RPMI8226 (cell line): ENCODE results near the gene ADAP2.
"Not testable (repeated sequence)": the region's sequence is repeated elsewhere in the genome, so short reads cannot be mapped to it uniquely, and the experiment has no call there.

Source experiments
- DNase-seq: peaks from one replicate; pipeline ENCODE4 v3.0.0-alpha.2; 2015

Gene ADAP2

DNA sequence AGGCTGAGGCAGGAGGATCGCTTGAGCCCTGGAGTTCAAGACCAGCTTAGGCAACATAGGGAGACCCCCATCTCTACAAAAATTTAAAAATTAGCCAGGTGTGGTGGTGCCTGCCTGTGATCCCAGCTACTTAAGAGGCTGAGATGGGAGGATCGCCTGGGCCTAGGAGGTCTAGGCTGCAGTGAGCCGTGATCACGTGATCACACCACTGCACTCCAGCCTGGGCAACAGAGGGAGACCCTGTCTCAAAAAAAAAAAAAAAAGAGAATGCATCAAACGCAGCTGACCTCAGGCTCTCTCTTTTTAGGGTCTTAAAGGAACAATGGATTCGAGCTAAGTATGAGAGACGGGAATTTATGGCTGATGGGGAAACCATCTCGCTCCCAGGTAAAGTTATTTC, 9.8 kb downstream of the ADAP2 start:
- DNase-seq = not testable (repeated sequence)

DNA sequence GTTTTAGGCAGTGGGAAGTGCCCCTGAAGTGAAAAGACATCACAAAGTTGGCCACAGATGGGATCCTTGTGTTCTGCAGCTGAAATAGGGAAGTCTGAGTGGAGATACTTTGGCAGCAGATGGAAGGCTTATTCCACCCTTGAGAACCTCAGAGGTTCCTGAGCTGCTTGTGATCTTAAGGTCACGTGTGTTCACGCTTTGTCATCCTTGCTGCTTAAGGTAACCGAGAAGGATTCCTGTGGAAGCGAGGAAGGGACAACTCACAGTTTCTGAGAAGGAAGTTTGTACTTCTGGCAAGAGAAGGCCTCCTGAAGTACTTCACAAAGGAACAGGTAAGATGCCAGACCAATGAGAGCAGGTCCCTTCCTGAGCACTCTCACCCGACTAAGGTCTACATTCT, 12.2 kb downstream of the ADAP2 start:
- DNase-seq = no peak

DNA sequence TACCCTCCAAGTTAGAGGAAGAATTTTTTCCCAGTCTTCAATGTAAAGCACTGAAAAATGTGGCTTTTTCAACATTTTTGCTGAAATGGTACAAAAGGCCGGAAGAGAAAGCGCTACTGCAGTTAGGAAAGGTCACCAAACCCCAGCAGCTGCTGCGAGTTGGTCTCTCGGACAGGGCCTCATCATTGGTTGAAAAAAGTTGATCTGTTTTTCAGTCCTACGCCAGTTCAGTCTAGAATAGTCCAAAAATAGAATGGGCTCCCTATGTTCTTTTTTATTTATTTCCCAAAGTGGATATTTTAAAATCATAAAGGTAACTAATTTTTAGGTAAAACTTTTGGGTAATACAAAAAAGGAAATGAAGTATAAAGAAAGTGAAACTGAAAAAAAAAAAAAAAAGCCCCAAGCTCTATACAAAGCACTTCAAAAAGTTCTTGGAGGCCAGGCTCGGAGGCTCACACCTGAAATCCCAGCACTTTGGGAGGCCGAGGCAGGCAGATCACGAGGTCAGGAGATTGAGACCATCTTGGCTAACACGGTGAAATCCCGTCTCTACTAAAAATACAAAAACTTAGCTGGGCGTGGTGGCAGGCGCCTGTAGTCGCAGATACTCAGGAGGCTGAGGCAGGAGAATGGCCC, 17.4 kb downstream of the ADAP2 start:
- DNase-seq = peak; percentile 86

DNA sequence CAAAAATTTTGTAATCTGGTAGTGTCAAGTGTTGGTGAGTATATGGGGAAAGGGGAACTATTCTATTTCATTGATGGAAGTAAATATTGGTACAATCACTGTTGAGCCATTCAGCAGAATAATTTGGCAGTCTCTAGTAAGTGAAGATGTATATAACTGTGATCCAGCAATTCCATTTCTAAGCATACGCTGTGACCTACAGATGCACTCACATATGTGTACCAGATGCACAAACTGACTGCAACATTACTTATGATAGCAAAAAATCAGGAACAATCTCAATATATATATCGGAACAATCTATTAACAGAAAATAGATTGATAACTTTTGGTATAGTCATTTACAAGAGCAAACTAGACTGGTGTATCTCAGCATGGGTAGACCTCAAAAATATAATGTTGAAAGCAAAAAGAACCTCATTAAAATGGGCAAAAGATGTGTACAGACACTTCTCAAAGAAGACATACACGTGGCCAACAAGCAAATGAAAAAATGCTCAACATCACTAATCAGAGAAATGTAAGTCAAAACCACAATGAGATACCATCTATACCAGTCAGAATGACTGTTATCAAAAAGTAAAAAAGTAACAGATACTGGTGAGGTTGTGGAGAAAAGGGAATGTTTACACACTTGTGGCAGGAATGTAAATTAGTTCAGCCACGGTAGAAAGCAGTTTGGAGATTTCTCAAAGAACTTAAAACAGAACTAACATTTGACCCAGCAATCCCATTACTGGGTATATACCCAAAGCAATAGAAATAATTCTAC, 20.7 kb downstream of the ADAP2 start:
- no peak for DNase-seq

DNA sequence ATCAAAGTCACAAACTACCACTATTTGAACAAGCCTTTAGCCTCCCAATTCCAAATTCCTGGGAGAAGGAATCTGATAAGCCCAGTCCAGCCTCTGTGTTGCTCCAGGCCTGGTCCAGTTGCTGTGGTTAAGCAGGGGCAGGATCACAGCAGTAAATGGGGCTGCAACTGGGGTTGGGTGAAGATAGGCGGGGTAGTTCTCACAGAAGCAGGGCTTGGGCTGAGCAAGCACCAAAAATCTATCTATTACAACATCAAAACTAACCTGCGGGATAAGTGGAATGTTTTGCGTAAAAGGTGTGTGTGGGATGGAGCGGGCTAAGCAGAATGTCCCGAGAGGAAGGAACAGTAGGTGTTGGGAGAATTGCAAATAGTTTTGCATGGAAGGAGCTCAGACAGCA, 26.1 kb downstream of the ADAP2 start:
- DNase-seq = no peak

DNA sequence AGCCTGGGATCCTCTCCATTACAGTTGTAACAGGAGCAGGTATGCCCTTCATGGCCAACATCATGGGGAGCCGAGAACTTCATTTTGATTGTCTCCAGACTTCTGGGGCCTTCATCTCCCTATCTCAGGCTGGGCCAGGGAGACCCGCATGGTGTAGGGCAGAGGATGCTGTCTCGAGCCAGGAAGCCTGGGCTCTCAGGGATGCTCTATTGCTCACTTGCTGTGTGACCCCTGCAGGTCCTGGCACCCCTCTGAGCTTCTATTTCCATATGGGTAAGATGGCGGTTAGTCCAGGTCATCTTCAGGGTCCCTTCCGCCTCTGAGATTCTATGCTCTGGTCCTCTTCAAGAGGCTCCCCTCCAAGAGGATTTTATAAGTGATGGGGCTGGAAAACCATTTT, 28.4 kb downstream of the ADAP2 start:
- no peak for DNase-seq

DNA sequence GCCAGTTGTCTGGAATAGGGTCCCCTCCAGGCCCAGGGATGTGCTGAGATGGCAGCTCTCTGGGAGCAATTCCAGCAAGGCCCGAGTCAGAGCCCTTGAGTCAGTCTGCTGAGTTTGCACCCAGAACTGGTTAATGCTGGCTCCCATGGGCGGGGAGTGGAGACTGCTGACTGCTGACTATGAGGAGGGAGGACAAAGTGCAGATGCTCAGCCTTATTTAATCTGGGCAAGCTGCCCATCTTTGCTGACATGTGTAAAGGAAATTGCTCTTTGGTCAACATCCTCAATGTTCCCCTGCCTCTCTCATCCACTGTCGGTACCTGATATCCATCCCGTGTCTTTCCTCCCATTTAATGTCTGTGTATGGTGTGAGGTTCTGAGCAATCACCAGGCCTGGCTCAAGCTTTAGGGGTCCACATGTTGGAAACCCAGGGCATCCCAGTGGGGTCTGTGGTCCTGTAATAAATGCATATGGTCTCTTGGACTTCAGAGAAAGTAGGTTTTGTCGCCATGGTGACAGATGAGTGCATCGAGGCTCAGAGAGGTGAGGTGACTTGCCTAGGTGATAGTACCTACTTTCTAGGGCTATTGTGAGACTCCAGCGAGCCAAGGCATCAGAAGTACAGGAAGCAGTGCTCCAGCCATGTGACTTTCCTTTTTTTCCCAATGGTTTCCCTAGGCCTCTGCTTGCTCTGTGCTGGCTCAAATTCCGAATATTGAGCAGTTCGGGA, 29.1 kb downstream of the ADAP2 start:
- peak; percentile 98 for DNase-seq

DNA sequence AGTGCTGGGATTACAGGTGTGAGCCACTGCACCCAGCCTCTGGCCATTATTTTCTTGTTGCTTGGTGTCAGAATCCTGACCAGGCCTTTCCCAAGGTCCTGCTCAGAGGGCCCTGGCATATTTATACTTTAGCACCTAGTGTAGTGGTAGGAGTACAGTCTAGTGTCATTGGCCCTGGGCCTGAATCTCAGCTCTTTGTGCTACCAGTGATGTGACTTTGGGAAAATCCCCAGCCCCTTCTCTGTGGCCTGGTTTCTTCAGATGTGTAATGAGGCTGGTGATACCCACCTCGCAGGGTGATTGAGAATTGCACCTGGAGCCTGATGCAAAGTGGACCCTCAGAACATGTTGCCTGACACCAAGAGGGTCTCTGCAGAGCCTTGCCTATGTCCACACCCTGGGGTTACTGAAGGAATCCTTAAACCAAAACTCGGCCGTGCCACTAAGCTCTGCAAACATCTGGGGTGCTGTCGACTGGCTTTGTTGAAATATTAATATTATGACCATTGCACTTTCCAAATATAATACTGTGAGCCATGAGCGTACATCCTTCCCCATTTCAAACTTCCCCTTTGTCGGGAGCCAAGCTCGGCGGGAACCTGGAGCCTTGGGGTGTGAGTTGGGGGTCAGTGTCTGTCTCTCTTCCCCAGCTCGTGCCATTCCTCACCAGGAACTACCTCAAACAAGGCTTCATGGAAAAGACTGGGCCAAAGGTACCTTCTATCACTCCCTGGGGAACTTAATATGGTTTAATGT, 31.1 kb downstream of the ADAP2 start:
- no peak for DNase-seq

DNA sequence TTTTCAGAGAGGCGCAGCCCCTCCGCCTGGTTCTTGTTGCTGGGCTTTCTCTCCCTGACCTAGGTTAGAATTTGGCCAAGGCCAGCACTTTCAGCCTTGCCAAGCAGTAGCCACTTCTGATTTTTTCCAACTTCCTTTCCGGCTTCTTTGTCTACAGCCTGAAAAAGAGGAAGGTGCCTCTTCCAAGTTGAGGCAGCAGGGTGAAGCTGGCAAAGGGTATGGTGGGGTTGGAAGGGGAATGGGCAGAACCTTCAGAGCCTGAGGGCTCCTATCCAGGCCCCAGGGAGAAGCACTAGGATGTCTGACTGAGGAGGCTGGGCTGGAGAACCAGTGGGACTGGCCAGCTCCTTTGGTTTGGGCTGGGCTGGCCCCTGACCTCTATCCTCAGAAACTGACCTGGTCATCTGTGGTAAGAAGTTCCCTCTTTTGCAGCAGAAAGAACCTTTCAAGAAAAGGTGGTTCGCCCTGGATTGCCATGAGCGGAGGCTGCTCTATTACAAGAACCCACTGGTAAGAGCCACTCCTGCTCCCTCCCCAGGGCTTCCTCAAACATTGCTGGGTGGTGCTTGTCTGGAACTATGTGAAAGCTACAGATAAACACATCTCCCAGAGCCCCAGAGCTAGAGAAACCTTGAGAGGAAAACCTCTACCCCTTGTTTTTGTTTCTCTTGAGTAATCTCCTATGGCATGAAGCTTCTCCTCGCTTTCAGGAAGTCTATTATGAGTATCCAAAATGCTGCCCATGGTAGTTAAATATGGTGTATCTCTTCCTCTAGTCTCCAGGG, 32.5 kb downstream of the ADAP2 start:
- no peak for DNase-seq

DNA sequence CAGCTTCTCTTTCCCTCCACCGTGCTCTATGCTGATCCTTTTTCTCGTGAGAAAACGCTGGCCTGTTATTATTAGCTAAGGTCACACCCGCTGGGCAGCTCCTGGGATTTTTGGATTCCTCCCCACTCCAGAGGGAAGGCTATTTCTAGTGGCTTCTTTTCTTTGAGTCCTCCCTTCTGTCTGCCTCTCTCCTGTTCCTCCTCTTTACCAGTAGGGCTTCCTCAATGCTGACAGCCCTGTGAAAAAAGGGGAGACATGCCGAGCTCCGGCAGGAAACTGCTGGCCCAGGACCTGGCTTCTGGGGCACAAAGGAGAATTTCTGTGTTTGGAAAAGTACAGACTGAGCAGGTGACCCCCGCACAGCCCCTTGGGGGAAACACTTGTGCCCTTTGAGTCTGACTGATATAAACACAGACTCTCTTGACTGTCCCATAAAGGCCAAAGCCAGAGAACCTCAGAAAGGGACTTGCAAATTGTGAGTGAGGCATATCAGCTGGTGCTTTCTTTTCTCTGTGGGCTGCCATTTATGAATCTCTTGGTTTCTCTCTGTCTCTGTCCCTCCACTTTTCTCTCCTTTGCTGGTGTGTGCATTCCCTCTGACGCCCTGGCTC, 35.1 kb downstream of the ADAP2 start:
- no peak for DNase-seq

DNA sequence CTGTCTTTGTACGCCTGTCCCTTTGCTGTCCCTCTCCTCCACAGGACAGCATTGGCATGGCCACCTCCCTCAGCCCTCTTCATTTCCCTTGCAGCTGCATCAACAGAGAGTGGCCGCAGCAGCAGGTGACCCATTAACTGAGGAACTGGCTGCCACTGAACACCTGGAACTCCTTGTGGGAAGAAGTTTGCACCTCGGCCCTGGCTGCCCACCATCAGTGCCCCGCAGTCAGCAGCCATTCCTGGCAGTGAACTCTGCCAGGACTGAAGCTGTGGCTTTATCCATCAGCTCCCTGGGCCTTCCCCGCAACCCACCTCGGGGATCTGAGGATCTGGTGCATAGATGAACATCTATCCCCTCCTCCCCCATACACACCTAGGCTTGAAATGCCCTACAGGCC, 36.0 kb downstream of the ADAP2 start:
- DNase-seq = no peak

DNA sequence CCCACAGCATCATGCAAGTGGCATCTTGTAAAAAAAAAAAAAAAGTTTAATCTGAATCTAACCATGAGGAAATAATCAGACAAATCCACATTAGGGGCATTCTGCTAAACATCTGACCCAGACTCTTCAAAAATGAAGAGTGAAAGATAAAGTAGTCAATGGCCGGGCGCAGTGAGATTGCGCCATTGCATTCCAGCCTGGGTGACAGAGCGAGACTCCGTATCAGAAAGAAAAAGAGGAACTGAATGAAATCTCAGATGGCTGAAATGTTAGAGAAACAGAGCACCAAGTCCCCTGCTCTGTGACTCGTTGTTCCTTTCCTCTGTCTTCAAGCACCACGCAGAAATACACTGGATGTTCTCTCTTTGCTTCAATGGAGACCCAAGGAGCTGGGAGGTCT, 36.4 kb downstream of the ADAP2 start:
- no peak for DNase-seq

DNA sequence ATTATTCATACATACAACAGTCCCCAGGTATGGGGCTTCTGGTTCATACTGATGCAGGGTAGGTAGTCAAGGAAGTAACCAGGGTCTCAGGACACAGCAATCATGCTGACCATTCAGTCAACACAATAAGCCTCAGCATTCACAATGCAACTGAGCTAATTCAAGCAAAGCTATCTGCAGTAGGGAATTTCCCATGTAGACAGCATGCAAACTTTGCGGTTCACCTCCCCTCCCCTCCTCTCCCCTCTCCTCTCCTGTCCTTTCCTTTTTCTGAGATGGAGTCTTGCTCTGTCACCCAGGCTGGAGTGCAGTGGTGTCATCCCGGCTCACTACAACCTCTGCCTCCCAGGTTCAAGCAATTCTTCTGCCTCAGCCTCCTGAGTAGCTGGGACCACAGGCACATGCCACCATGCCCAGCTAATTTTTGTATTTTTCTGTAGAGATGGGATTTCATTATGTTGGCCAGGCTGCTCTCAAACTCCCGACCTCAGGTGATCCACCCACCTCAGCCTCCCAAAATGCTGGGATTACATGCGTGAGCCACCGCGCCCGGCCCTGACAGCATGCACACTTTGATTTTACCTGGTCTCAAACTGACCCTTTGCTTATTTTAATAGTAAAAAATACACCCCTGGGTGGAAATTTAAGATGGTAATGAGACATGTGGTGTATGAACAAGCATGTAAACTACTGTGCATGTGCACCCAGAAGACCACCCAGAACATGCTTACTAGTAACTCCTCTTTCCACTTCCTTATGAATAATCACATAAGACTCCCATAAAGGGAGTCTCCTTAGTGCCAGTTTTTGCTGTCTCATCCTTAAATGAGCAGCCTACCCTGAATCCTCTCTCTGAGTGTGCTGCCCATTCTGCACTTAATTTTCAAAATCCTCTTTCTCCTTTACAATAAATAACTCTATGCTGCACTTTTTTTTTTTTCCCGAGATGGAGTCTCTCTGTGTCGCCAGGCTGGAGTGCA, 39.8 kb downstream of the ADAP2 start:
- DNase-seq = peak; percentile 74

DNA sequence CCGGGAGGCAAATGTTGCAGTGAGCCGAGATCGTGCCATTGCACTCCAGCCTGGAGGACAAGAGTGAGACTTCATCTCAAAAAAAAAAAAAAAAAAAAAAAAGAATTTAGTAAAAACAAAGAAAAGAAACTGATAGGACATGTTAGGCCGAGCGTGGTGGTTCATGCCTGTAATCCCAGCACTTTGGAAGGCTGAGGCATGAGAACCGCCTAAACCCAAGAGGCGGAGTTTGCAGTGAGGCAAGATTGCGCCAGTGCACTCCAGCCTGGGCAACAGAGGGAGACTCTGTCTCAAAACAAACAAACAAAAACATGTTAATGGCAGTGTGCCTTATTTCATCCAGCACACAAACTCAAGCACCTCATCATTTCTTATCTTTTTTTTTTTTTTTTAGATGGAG, 42.6 kb downstream of the ADAP2 start:
- not testable (repeated sequence) for DNase-seq

DNA sequence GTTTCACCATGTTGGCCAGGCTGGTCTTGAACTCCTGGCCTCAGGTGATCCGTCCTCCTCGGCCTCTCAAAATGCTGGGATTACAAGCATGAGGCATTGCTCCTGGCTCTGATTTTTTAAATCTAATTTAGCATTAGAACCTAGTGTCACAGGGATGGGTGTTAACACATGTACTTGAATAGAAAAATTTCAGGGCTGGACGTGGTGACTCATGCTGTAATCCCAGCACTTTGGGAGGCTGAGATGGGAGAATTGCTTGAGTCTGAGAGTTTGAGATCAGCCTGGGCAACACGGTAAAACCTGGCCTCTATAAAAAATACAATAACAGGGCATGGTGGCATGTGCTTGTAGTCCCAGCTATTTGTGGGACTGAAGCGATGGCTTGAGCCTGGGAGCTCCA, 43.1 kb downstream of the ADAP2 start:
- no peak for DNase-seq

DNA sequence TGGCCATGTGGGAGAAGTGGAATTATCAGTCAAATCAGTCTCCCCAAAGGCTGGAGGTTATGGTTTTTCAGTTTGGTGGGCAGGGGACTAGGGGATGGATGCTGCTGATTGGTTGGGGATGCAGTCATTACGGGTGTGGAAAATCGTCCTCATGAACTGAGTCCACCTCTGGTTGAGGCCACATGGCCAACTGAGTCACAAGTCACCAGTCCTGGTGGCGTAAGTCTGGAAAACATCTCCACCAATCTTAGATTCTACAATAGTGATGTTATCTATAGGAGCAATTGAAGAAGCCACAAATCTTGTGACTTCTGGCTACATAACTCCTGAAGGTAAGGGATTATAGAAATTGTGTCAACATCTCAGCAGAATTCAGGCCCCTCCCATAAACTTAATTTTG, 43.9 kb downstream of the ADAP2 start:
- no peak for DNase-seq

DNA sequence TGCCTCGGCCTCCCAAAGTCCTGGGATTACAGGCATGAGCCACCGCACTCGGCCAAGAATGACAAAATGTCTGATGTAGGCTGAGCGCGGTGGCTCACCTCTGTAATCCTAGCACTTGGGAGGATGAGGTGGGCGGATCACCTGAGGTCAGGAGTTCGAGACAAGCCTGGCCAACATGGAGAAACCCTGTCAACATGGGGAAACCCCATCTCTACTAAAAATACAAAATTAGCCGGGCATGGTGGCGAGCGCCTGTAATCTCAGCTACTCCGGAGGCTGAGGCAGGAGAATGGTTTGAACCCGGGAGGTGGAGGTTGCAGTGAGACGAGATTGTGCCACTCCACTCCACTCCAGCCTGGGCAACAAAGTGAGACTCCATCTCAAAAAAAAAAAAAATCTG, 46.2 kb downstream of the ADAP2 start:
- not testable (repeated sequence) for DNase-seq

DNA sequence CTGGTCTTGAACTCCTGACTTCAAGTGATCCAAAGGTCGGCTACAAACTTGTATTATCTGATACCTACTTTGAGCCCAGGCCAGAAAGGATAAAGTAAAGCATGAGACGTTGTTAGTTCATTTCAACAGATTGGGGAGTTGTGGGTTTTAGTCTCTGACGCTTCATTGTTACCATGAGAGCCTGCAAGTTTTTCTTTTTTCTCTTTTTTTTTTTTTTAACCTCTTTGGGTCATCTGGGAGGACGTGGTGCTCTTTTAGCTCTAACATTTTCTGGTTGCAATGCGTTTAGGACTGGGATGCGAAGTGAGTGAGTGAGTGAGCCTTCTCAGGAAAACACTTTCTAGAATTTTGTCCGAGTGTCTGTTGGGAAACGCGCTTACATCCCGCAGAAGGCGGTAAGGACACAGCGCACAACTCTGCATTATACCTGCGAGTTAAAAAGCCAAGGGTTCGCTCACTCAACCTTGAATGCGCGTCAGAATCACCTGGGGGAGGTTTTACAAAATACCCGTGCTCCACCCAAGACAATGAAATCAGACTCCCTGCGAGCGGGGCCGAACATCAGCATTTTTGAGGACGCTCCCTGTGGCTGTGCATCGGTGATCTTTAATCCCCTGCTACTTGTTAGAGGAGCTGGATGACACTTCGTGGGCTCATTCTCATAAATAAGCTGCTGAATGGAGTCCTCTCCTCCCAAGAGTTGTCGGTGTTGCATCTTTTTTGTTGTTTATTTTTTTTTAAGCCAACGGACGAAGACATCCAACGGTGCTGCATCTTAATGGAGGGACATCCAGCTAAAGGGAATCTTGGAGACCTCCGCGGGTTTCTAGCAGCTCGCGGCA, 48.5 kb downstream of the ADAP2 start:
- peak; percentile 63 for DNase-seq

DNA sequence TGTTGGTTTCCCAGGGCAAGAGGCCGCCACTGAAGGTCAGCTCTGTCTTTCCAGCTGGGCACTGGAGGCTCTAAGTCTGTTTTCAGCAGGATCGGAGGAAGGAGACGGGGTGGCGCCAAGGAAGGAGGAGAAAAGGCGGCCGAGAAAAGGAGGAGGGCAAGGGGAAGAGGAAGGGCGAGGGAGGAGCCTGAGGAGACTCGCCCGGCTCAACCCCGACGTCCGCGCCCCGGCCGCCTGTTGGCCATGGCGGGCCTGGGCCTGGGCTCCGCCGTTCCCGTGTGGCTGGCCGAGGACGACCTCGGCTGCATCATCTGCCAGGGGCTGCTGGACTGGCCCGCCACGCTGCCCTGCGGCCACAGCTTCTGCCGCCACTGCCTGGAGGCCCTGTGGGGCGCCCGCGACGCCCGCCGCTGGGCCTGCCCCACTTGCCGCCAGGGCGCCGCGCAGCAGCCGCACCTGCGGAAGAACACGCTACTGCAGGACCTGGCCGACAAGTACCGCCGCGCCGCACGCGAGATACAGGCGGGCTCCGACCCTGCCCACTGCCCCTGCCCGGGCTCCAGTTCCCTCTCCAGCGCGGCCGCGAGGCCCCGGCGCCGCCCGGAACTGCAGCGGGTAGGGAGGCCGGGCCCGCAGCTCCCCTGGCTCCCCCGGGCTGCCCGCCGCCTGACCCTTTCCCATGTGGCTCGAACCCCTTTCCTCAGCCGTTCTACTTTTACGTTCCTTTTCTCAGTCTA, 49.3 kb downstream of the ADAP2 start, which contains the start of gene RNF135:
TSS of gene RNF135 (plus strand) at position 209 of the 737 bp plus-strand sequence. CDS start at position 244, 35 bp downstream.
- peak; percentile 86 for DNase-seq
